ENCODE data around the gene MASP1.

Gene MASP1

DNA sequence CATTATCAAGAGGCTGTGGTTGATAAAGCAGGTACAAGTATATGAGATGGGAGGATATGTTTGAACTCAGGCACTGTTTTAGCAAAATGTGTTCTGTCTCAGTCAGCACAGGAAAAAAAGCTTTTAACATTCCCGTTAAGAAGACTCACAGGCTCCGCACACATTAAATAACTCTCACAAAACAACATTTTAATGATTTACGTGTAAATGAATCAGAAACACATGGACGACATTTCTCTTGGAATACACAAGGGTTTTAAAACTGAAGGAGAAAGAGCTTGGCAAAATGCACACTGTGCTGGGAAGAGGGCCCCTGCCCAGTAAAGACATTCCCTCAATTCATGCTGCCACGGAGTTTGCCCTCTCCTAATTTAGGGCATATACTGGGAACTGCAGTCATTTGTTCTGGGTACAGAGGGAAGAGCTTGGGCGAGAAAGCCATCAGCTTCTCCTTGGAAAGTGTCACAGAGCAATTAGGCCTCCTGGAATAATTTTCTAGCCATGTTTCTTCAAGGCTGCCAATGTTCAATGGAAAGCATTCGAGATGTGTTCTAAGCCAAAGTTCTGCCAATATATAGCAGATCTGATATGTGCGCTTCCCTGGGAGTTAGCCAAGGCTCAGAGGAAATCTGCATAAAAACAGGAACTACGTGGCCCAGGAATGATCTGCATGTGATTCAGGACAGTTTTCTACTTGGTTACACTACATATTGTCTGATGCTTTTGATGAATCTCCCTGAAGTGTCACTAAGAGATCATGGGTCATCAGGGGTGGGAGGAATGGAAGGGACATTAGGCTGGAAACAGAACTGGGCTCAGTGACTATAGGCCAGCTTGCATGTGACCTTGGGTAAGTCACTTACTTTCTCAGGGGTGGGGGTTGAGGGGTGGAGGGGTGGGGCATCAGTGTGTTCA is 2.2 kb upstream of the MASP1 start:
- no peak for DNase-seq

DNA sequence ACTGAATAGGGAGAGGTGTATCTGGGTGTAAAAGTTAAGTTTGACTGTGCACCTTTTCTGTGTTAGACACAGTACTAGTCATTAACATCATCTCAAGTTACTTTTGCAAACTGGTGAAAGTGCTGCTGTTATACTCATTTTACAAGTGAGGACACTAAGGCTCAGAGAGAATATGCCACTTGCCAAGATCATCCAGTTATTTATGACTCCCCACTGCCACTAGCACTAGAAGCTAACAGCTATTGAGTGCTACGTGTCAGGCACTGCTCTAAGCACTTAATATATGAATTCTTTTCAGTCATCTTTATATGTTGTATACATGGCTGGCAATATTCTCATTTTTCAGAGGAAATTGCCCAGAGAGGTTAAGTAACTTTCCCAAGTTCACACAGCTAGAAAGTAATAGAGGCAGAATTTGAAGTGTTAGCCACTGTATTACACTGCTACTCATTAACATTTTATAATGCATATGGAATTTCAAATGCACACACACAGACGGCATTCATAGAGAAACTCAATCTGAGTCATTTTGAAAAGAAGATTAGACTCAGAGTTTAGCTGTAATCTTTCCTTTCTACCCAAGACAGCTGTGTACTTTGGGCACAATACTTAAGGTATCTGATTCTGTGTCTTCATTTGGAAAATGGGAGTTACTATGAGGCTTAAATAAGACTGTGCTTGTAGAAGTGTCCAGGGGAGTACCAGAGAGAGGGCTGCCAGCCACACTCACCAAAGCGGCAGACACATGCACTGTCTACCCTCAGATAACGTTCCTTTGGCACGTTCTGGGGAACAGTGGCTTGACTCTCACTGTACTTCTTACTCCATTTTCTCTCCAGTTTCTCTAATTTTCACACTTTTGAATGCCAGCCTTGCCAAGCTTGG is 1.3 kb upstream of the MASP1 start:
- DNase-seq: no peak

GRCh38 chr3:187292181-187292580 is 644 bp upstream of the MASP1 start:
- no peak for DNase-seq

- DNase-seq: no peak
Observed at GRCh38 chr3:187291001-187291511, 481 bp downstream of the MASP1 start.

DNA sequence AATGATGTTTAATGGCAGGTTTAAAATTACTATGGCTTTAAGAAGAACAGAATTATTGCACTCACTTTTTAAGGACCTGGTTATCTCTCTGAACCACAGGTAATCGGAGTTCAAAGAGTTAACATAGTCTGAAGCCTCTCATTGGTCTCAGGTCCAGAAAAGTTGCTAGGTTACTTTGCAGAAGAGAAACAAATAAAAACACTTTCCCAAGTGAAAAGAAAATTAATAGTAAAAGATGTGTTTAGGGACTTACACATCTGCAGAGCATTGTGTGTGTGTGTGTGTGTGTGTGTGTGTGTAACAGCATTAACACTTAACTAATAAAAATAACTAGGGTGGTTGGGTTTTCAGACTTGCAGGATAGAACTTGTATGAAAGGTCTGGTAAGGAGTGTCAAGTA is 1.0 kb downstream of the MASP1 start:
- DNase-seq: no peak

GRCh38 chr3:187288855-187289605 is 2.5 kb downstream of the MASP1 start:
- no peak for DNase-seq

- no peak for DNase-seq
Observed at GRCh38 chr3:187288131-187288854, 3.2 kb downstream of the MASP1 start.

GRCh38 chr3:187287256-187287655 is 4.3 kb downstream of the MASP1 start:
- no peak for DNase-seq

DNA sequence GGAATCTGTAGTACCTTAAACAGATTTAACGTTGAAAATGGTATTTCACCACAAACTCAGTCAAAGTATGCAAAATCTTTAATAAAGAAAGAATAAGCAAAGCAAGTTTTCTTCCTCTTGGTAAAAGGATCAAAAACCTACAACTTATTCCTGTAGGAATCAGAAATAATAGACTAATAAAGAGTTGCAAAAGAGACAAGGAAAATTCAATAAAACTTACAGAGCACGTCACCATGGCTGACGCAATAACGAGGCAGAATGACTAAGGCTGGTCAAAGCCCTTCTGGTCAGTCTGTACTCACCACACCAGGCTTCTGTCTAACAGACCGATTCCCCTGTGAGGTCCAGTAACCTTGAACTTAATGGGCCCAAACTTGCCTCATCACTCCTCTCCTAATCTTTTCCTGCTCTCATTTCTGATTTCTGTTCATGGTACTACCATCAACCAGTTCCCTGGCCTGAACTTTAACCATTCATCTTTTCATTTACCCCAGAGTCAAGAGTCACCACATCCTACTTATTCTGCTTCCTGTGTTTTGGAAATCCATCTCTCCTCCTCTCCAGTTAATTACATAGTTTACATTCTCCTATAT is 5.0 kb downstream of the MASP1 start:
- DNase-seq: no peak

GRCh38 chr3:187281191-187281714 is 10.3 kb downstream of the MASP1 start:
- no peak for DNase-seq

DNA sequence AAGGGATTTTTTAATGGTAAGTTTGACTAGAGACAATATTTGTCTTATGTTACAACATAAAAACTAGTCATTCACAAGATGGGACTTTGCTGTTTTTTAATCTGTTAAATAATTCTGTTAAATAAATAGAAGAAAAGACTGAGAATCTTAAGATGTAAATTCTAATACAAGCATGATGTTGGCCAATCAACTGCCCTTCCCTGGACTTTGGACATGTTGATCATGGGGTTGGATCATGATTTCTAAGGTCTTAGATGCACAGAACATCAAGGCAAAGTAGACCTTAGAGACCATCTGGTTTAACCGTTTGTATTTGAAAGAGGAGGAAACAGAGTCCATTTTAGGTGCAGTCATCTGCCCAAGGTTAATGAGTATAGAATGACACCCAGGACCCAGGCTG is 10.9 kb downstream of the MASP1 start:
- DNase-seq: no peak

GRCh38 chr3:187277129-187277462 is 14.4 kb downstream of the MASP1 start:
- DNase-seq: no peak

DNA sequence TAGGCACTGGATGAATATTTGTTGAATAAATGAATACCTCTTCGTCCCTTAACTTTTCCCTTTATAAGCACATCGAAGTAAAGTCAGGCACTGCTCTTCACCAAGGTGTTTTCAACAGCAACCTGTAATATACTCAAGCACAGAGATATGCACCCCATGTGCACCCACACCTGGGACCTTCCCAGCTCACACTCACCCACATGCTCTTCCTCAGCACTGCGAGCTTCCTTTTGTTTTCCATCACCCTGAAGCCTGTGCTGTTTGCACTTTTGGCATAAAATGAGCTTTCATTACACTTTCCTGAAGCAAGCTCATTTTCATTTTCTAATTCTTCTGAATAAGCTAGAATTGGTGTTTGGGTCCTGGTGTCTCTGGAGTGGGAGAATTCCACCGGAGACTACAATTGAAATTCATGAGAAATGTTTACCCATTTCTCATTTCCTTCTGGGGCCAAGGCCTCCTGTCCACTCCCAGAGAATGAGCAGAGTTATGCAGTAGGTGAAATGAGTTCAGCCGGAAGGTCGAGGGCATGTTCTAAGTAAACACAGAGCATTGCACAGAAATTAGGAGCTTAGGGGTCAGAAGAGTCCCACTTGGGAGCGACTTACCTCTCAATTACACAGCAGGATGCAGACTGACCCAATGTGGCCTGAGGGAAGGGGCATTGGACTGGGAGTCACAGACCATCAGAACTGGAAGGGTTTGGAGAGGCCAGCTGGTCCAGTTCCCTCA is 15.0 kb downstream of the MASP1 start:
- no peak for DNase-seq

DNA sequence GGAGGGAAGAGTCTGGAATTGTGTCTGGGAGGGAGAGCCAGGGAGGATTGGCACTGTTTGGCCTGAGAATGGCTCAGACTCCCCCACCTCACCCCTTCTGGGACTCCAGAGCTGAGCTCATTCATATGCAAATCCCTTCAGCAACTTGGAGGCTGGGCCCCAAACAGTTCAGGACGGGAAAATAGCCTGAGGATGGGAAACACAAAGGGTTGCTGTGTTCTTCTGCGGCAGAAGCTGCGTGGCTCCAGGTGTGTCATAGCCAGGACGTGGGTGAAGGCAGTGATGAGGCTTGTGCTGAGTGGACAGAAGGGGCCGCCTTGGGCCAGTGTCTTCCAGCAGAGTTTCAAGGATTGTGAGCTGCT is 16.6 kb downstream of the MASP1 start:
- DNase-seq: no peak

DNA sequence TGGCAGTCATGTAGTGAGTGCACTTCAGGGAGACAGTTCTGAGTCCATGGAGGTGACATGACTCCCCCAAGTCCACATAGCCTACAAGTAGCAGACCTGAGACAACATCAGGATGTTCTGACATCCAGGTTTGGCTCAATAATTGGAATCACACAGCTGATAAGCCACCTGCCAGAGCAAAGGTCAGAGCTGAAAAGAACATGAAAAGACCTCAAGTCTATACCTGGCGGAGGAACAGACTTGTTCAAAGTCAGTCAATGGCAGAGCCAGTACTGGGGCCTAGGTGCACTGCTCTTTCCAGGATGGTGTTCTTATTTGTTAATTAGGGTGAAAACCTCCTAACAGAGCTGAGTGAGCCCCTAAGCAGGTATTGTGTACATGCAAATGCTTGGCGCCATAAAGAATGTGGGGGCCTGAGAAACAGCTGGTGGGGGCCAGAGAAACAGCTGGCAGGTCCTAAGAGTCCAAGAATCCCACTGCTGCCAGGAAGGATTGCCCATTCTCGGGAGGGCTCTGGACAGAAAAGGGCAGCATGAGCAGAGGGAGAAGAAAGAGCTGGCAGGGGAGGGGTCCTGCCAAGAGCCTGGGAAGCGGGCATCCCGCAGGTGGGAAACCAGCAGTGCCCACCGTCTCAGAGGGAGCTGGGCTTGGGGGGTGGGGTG is 17.1 kb downstream of the MASP1 start:
- no peak for DNase-seq

DNA sequence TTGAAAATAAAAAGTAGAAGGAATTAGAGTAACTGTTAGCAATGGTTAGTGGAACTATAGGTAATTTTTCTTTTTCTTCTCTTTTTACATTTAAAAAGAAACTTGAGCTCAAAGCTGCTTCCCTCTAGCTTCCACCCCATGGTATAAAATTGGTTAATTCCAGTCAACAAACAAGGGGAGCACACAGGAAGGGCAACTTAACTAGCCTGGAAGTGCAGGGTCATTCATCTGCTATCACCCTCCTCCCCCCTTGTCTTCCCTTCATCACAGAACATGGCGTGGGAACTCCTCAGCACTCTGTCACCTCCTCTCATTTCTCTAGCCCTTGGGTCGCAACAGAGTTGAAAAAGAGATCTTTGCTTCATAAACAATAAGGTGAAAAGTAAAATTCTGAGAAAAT is 20.0 kb downstream of the MASP1 start:
- DNase-seq: no peak

- no peak for DNase-seq
Observed at GRCh38 chr3:187269486-187269885, 22.1 kb downstream of the MASP1 start.

DNA sequence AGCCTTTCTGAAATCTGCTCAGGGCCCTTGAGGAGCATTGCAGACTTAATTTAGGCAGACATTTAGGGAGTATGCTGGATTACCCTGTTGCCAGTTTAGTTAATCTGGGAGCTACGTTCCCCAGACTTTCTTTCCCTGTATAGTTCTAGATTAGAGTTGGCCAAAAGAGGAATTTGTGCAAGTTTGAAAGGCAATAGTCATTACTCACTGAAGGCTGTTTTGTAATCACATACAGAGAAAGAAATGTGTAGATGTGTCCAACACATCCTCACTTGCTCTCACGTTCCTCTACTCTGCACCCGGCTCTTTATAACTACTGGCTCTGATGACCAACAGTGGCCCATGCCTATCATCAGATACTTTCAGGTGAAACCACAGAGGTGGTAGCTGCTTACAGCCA is 24.2 kb downstream of the MASP1 start:
- no peak for DNase-seq

DNA sequence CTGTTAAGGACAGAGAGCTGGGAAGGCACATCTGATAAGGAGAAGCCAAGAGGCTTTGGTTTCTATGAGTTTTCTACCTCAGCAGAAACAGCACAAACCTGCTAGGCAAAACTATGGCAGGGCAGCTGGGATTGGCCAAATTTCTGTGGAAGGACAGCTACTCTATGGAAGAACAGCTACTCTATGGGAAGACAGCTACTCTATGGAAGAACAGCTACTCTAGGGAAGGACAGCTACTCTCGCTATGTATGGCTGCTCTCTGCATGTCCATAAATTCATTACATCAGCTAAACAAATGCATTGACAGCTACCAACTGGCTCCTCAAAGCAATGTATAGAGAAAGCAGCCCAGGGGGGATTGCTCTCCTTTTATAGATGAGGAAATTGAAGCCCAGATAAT is 24.8 kb downstream of the MASP1 start:
- DNase-seq: no peak

GRCh38 chr3:187265461-187265955 is 26.0 kb downstream of the MASP1 start:
- DNase-seq: no peak

All from activated gamma-delta T cell (primary cell).